IMR-90 (cell line): ENCODE data around the gene ZSCAN10. TPM values are rescaled to one million over a fixed set of nuclear protein-coding genes. Genes with fewer than 3 reads are reported as not detected.

Experiments used
- ATAC-seq: fragments of 200-7000 bp; cut with Tn5 transposase; 2 replicates; pipeline ENCODE4 v1.9.1; 2020; ENCODE audit warnings: low read depth, mild to moderate bottlenecking, moderate library complexity
- BruUV-seq: library from RNA; stranded (reverse); fragments of 400-500 nt; replicated peaks from 2 replicates; lab custom pipeline; 2021; lab: Mats Ljungman, UMichigan
- CTCF ChIA-PET: fragments of 300-600 bp; formaldehyde crosslinking; extraction: SDS; loops from one replicate; lab custom pipeline; 2021; ENCODE audit warnings: antibody characterized with exemption; lab: Yijun Ruan, JAX
- POLR2A ChIA-PET: fragments of 300-600 bp; sonication (Branson Sonifier 250); formaldehyde crosslinking; loops from one replicate; lab custom pipeline; 2022; ENCODE audit warnings: antibody characterized with exemption; ENCODE audit not compliant: unreplicated experiment; lab: Charles Lee
- DNase-seq: peaks from one replicate; pipeline ENCODE4 v3.0.0; 2013
- H2AFZ ChIP-seq: replicated peaks from 2 replicates; pipeline ENCODE3; 2013; ENCODE audit warnings: low read length, mild to moderate bottlenecking; ENCODE audit not compliant: poor library complexity
- H2AK5ac ChIP-seq: 2 replicates; pipeline ENCODE4 v1.6.1; 2013; ENCODE audit warnings: low read depth, low read length, inconsistent platforms
- H2AK9ac ChIP-seq: replicated peaks from 2 replicates; pipeline ENCODE3; 2013; ENCODE audit warnings: mild to moderate bottlenecking, low read depth, low read length, moderate library complexity; ENCODE audit not compliant: poor library complexity
- H2BK120ac ChIP-seq: 2 replicates; pipeline ENCODE4 v1.6.1; 2013; ENCODE audit warnings: low read depth, low read length, inconsistent platforms
- H2BK15ac ChIP-seq: 3 replicates; pipeline ENCODE4 v1.6.1; 2013; ENCODE audit warnings: low read depth, low read length, inconsistent platforms
- H2BK20ac ChIP-seq: 2 replicates; pipeline ENCODE4 v1.6.1; 2013; ENCODE audit warnings: low read depth, mild to moderate bottlenecking, inconsistent platforms, low read length, moderate library complexity
- H2BK5ac ChIP-seq: 2 replicates; pipeline ENCODE4 v1.6.1; 2013; ENCODE audit warnings: mild to moderate bottlenecking, low read depth, low read length, inconsistent platforms; ENCODE audit not compliant: poor library complexity, severe bottlenecking
- H3K14ac ChIP-seq: replicated peaks from 2 replicates; pipeline ENCODE4 v1.6.1; 2013; ENCODE audit warnings: low read depth, low read length, inconsistent platforms
- H3K18ac ChIP-seq: 2 replicates; pipeline ENCODE4 v1.6.1; 2013; ENCODE audit warnings: low read depth, low read length, control low read depth
- H3K23ac ChIP-seq: 2 replicates; pipeline ENCODE4 v1.6.1; 2013; ENCODE audit warnings: low read depth, low read length, inconsistent platforms
- H3K27ac ChIP-seq: 2 replicates; pipeline ENCODE4 v1.5.1; 2013; ENCODE audit warnings: mild to moderate bottlenecking, control low read depth, low read length; ENCODE audit not compliant: insufficient read depth
- H3K27me3 ChIP-seq: 2 replicates; pipeline ENCODE4 v1.6.1; 2013; ENCODE audit warnings: low read length; ENCODE audit not compliant: control insufficient read depth, insufficient read depth
- H3K36me3 ChIP-seq: 2 replicates; pipeline ENCODE4 v1.6.1; 2013; ENCODE audit warnings: low read length, mixed read lengths; ENCODE audit not compliant: control insufficient read depth, insufficient read depth
- H3K4ac ChIP-seq: 2 replicates; pipeline ENCODE4 v1.6.1; 2013; ENCODE audit warnings: low read depth, low read length, inconsistent platforms
- H3K4me1 ChIP-seq: 2 replicates; pipeline ENCODE4 v1.6.1; 2013; ENCODE audit warnings: low read length, mixed read lengths; ENCODE audit not compliant: control insufficient read depth, insufficient read depth
- H3K4me2 ChIP-seq: 2 replicates; pipeline ENCODE4 v1.6.1; 2013; ENCODE audit warnings: low read depth, mild to moderate bottlenecking, control low read depth, low read length, moderate library complexity
- H3K4me3 ChIP-seq: 2 replicates; pipeline ENCODE4 v1.5.1; 2013; ENCODE audit warnings: low read depth, mild to moderate bottlenecking, control low read depth, low read length, moderate library complexity; ENCODE audit not compliant: insufficient read depth
- H3K56ac ChIP-seq: 2 replicates; pipeline ENCODE4 v1.6.1; 2013; ENCODE audit warnings: low read length, inconsistent platforms; ENCODE audit not compliant: insufficient read depth; ENCODE audit errors: extremely low read depth
- H3K79me1 ChIP-seq, 2 experiments: 2 replicates each; pipeline ENCODE4 v1.6.1; 2013; ENCODE audit warnings: low read length in 2 of 2, inconsistent platforms in 1 of 2, low read depth in 1 of 2
- H3K9ac ChIP-seq: 2 replicates; pipeline ENCODE4 v1.6.1; 2013; ENCODE audit warnings: low read depth, low read length, control low read depth
- H3K9me1 ChIP-seq: 2 replicates; pipeline ENCODE4 v1.6.1; 2013; ENCODE audit warnings: low read length, inconsistent platforms; ENCODE audit not compliant: insufficient read depth
- H3K9me3 ChIP-seq: 2 replicates; pipeline ENCODE4 v1.6.1; 2013; ENCODE audit warnings: low read length; ENCODE audit not compliant: control insufficient read depth, insufficient read depth
- H4K20me1 ChIP-seq: 2 replicates; pipeline ENCODE4 v1.6.1; 2013; ENCODE audit warnings: low read length, inconsistent platforms; ENCODE audit not compliant: insufficient read depth
- H4K5ac ChIP-seq: 2 replicates; pipeline ENCODE4 v1.6.1; 2013; ENCODE audit warnings: mild to moderate bottlenecking, low read depth, low read length, control low read depth
- H4K8ac ChIP-seq, 2 experiments: 2 replicates each; pipeline ENCODE4 v1.6.1; 2013; ENCODE audit warnings: low read depth in 2 of 2, low read length in 2 of 2, control low read depth in 1 of 2, inconsistent platforms in 1 of 2
- H4K91ac ChIP-seq: 2 replicates; pipeline ENCODE4 v1.6.1; 2013; ENCODE audit warnings: low read depth, low read length, inconsistent platforms; ENCODE audit not compliant: insufficient read depth
- BHLHE40 ChIP-seq: fragments of 150-350 bp; IDR thresholded peaks from 2 replicates; pipeline ENCODE4 v1.6.1; 2016; ENCODE audit warnings: mild to moderate bottlenecking, low read depth, low read length
- CEBPB ChIP-seq: IDR thresholded peaks from 2 replicates; pipeline ENCODE4 v1.6.1; 2012; ENCODE audit warnings: low read depth, low read length, improper control_type of control experiment
- CTCF ChIP-seq: conservative IDR thresholded peaks from 2 replicates; pipeline ENCODE4 v1.5.1; 2012; ENCODE audit warnings: mild to moderate bottlenecking, low read depth, low read length, improper control_type of control experiment
- ELK1 ChIP-seq: fragments of 150-350 bp; IDR thresholded peaks from 2 replicates; pipeline ENCODE4 v1.6.1; 2016; ENCODE audit warnings: low read depth, mild to moderate bottlenecking, low read length, moderate library complexity, borderline replicate concordance
- MAFK ChIP-seq: IDR thresholded peaks from 2 replicates; pipeline ENCODE4 v1.6.1; 2012; ENCODE audit warnings: low read depth, low read length, improper control_type of control experiment
- MAZ ChIP-seq: IDR thresholded peaks from 2 replicates; pipeline ENCODE4 v1.6.1; 2012; ENCODE audit warnings: low read depth, mild to moderate bottlenecking, low read length, improper control_type of control experiment, moderate library complexity, borderline replicate concordance
- MXI1 ChIP-seq: IDR thresholded peaks from 2 replicates; pipeline ENCODE4 v1.6.1; 2012; ENCODE audit warnings: low read depth, mild to moderate bottlenecking, low read length, moderate library complexity, borderline replicate concordance
- NFE2L2 ChIP-seq: fragments of 150-350 bp; IDR thresholded peaks from 2 replicates; pipeline ENCODE4 v1.6.1; 2016; ENCODE audit warnings: low read depth, mild to moderate bottlenecking, low read length
- RCOR1 ChIP-seq: IDR thresholded peaks from 2 replicates; pipeline ENCODE4 v1.6.1; 2012; ENCODE audit warnings: mild to moderate bottlenecking, low read length, improper control_type of control experiment; ENCODE audit not compliant: insufficient replicate concordance
- RFX5 ChIP-seq: IDR thresholded peaks from 2 replicates; pipeline ENCODE4 v1.8.0; 2012; ENCODE audit warnings: low read depth, mild to moderate bottlenecking, low read length, moderate library complexity
- USF2 ChIP-seq: fragments of 150-350 bp; IDR thresholded peaks from 2 replicates; pipeline ENCODE4 v1.6.1; 2017; ENCODE audit warnings: mild to moderate bottlenecking, antibody characterized with exemption, low read length, low read depth
- WGBS, 2 experiments: methylation state at CpG; one replicate each; pipeline versions ENCODE4 v1.1.5 to v1.1.7; 2013; ENCODE audit warnings: missing lambda C conversion rate in 2 of 2; ENCODE audit not compliant: insufficient read length in 1 of 2; ENCODE audit errors: extremely low coverage in 2 of 2; 5-methylcytosine and 5-hydroxymethylcytosine counted together
- dilution Hi-C: fragments of 300-500 bp; cut with HindIII; formaldehyde crosslinking; loops from one replicate; pipeline ENCODE4 v1.14.3; 2018; ENCODE audit warnings: low sequenced_read_pairs; ENCODE audit not compliant: unreplicated experiment
- in situ Hi-C: fragments of 300-500 bp; cut with MboI; formaldehyde crosslinking; loops from 3 replicates; pipeline ENCODE4 v1.14.3; 2019; ENCODE audit warnings: low sequenced_read_pairs, inconsistent platforms, mixed read lengths
- intact Hi-C: fragments of 100-400 bp; cut with micrococcal nuclease; formaldehyde crosslinking; loops from 2 replicates; pipeline ENCODE4 v1.10.0; 2022
- polyA plus RNA-seq, 3 experiments: library from polyadenylated mRNA; depleted of rRNA; stranded (reverse); fragments of >200 nt; gene quantifications; 2 replicates each; pipeline ENCODE4 v1.2.3, GENCODE V29; 2012; ENCODE audit warnings: low replicate concordance in 1 of 3
- total RNA-seq: library from RNA; depleted of rRNA; stranded (reverse); fragments of >200 nt; gene quantifications from 2 replicates; pipeline ENCODE4 v1.2.3, GENCODE V29; 2012

The ZSCAN10 gene
- total and polyA plus RNA-seq, 2 of the 4 experiments (the other 2 are of a cell fraction): not detected

- POLR2A ChIA-PET: no interaction called here
- no peak overlapping the region for H4K5ac ChIP-seq
- no peaks in the 10 kb centered on the region for H4K20me1 ChIP-seq
- H4K8ac ChIP-seq: no peak overlapping the region
- dilution Hi-C loops: no loop called here
- no peaks in the 10 kb centered on the region for H3K27me3 ChIP-seq
- no peak overlapping the region for H3K4me3 ChIP-seq
- no peak overlapping the region for H2BK120ac ChIP-seq
- H3K36me3 ChIP-seq: peaks cover 18% of the 10 kb centered on the region
- H2BK5ac ChIP-seq: no peak overlapping the region
- H2BK15ac ChIP-seq: no peak overlapping the region
- BruUV-seq: no TSS peak
- H3K9me1 ChIP-seq: 0 out of 2 replicates have a peak, but pooled peaks cover 3% of the 10 kb centered on the region
- H3K14ac ChIP-seq: no peak overlapping the region
- H3K23ac ChIP-seq: no peak overlapping the region
- H3K4ac ChIP-seq: no peak overlapping the region
- no peak overlapping the region for H3K56ac ChIP-seq
- WGBS, 2 experiments: 86% methylated on average over 1 of the region's 11 CpGs; no CpG with 5 or more reads in 1 of the 2 experiments
- no peak overlapping the region for H2AFZ ChIP-seq
- H3K9ac ChIP-seq: no peak overlapping the region
- no peaks in the 10 kb centered on the region for H3K9me3 ChIP-seq
- H2AK9ac ChIP-seq: no peak overlapping the region
- no peak overlapping the region for H4K91ac ChIP-seq
- H2BK20ac ChIP-seq: no peak overlapping the region
- CTCF ChIA-PET: interaction anchor here (0.6 kb wide), 1 partner anchor 25 kb away, joined by 3 read pairs; no protein-coding TSS in a partner anchor
- H3K4me2 ChIP-seq: no peak overlapping the region
- H2AK5ac ChIP-seq: no peak overlapping the region
- ATAC-seq (no peak), DNase-seq (no peak)
- intact Hi-C loops: no loop called here
- no peak overlapping the region for H3K27ac ChIP-seq
- H3K18ac ChIP-seq: no peak overlapping the region
- H3K79me1 ChIP-seq: peaks cover 2 to 7% of the 10 kb centered on the region in 2 experiments; a peak in 3 of 4 replicates
- TF ChIP-seq ELK1 (no peak), USF2 (no peak), BHLHE40 (no peak), MAZ (no peak), NFE2L2 (no peak), CTCF (no peak), RFX5 (no peak), CEBPB (no peak), MAFK (no peak), RCOR1 (no peak), MXI1 (no peak)
- in situ Hi-C loops: no loop called here
- H3K4me1 ChIP-seq: peaks cover 3% of the 10 kb centered on the region
These were observed 44.1 kb upstream of the ZSCAN10 start for GRCh38 chr16:3143189-3143588.
